Measurements from ENCODE around the gene NAP1L1.
"Not testable (repeated sequence)": the region's sequence is repeated elsewhere in the genome, so short reads cannot be mapped to it uniquely, and the experiment has no call there.

Gene NAP1L1

GRCh38 chr12:75998292-75999063 is 86.0 kb downstream of the NAP1L1 start:
- no peak overlapping the region for H3K4me3 ChIP-seq (ENCODE audit: low read depth, low read length)
- DNase-seq (ENCODE audit: low read depth) = no peak

DNA sequence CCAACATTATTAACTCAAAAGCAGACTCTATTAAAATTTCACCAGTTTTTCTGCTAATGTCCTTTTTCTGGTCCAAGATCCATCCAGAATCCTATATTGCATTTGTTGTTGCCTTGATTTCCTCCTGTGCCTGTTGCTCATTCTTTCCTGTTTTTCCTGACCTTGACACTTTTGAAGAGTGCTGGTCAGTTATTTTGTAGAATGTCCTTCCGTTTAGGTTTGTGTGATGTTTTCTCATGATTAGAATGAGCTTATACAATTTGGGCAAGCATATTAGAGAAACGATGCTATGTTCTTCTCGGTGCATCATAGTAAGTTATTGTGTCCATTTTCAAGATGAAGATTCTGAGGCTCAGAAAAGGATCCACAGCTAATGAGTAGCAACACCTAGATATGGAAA is 86.8 kb downstream of the NAP1L1 start:
- no peak overlapping the region for H3K4me3 ChIP-seq (ENCODE audit: low read depth, low read length)
- no peak for DNase-seq (ENCODE audit: low read depth)

DNA sequence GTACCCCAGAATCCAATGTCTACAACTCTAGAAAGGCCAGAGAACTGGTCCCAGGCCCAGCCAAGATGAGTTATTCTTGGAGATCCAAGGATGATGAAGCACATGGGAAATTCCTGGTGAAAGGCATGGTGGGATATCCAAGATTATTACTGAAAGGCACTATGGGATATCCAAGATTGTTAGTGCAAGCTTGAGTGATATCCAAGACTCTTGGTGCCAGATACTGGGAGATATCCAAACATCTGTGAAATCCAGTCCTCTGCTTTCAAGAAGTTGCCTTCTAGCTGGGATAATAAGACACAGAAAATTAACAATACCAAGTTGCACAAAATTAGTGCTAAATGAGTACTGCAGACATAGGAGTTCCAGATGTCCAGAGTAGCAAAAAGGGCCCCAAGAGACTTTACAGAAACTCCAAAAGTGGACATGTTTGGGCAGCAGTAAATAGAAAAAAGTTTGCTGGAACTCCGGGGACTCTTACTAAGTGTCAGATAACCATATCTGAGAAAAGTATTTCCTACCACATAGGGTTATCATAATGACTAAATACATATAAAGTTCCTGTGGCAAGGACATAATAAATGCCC is 87.5 kb downstream of the NAP1L1 start:
- H3K4me3 ChIP-seq (ENCODE audit: low read depth, low read length) = no peak overlapping the region
- no peak for DNase-seq (ENCODE audit: low read depth)

DNA sequence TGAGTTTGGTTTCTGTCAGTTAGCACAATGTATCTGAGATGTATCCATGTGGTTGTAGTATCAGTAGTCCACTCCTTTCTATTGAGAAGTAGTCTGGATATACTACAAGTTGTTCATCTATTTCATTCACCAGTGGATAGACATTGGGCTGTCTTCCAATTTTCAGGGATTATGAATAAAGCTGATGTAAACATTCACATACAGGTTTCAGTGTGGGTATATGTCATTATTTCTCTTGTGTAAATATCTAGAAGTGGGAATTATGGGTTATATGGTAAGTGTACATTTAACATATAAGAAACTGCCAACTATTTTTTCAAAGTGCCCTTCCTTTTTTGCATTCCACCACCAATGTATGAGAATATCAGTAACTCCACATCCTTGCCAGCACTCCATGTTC is 88.8 kb downstream of the NAP1L1 start:
- DNase-seq (ENCODE audit: low read depth) = no peak
- H3K4me3 ChIP-seq (ENCODE audit: low read depth, low read length) = no peak overlapping the region

DNA sequence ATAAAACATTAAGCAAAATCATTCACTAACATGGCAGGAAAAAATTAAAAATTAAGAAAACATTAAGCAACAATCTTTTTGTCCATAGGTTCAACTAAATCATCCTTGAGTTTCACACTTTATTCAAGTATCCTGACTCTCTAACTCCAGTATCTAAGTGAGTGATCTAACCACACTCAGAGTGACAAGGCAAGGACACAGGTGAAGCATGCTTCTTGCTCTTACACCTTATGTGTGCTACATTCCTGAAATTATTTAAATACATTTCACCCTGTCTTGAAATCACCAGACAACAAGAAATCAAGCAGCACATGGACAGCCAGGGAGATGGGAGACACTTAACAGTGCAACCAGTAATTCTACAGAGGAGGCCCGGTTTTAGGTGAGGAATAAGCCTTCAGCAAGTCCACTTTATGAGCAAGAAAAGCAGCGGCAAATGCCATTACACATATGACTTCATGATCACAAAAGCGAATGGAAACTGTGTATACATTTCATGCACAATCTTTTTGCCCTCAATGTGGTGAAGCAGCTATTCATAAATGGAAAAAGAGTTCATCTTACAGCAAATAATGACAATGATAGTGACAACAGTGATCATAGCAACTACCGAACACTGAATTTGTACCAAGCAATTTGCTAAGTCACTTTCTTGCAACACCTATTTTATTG is 90.3 kb downstream of the NAP1L1 start:
- DNase-seq (ENCODE audit: low read depth) = no peak
- H3K4me3 ChIP-seq (ENCODE audit: low read depth, low read length) = no peak overlapping the region

GRCh38 chr12:75991753-75992152 is 92.7 kb downstream of the NAP1L1 start:
- H3K4me3 ChIP-seq (ENCODE audit: low read depth, low read length) = no peak overlapping the region
- no peak for DNase-seq (ENCODE audit: low read depth)

- DNase-seq (ENCODE audit: low read depth) = no peak
- H3K4me3 ChIP-seq (ENCODE audit: low read depth, low read length) = no peak overlapping the region
Observed at GRCh38 chr12:75990189-75990912, 94.1 kb downstream of the NAP1L1 start.

DNA sequence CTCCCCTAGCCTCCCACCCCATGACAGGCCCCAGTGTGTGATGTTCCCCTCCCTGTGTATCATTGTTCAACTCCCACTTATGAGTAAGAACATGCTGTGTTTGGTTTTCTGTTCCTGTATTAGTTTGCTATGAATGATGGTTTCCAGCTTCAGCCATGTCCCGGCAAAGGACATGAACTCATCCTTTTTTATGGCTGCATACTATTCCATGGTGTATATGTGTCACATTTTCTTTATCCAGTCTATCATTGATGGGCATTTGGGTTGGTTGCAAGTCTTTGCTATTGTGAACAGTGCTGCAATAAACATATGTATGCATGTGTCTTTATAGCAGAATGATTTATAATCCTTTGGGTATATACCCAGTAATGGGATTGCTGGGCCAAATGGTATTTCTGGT is 96.8 kb downstream of the NAP1L1 start:
- H3K4me3 ChIP-seq (ENCODE audit: low read depth, low read length); DNase-seq (ENCODE audit: low read depth): not testable (repeated sequence)

Measured in skeletal muscle cell (primary cell).